ENCODE measurements around the gene SAMD1.
A peak's percentile ranks its signal among the peaks of the same experiment; 100 is the strongest.

Gene SAMD1

DNA sequence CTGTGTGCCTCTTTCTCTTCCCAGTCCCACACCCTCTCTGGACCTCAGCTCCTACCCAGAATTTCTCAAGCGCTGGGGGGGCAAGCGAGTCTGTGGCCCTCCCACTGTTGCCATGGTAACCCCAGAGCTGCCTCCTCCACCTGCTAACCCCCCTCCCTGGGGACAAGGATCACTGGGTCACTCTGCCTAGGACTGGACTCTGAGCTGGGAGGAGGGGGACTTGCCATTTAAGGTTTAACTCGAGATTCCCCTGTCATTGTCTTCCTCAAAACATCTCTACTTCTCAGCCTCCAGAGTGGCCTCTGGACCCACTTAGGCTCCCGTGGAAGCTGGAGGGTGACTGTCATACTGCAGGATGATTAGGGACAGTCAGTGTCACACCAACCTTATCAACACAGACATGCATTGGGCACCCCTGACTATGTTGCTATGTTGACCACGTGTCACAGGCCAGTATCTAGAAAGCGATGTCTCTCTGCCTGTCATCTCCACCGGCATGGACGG is 30.8 kb downstream of the SAMD1 start:
- TF ChIP-seq, protein P1, sequence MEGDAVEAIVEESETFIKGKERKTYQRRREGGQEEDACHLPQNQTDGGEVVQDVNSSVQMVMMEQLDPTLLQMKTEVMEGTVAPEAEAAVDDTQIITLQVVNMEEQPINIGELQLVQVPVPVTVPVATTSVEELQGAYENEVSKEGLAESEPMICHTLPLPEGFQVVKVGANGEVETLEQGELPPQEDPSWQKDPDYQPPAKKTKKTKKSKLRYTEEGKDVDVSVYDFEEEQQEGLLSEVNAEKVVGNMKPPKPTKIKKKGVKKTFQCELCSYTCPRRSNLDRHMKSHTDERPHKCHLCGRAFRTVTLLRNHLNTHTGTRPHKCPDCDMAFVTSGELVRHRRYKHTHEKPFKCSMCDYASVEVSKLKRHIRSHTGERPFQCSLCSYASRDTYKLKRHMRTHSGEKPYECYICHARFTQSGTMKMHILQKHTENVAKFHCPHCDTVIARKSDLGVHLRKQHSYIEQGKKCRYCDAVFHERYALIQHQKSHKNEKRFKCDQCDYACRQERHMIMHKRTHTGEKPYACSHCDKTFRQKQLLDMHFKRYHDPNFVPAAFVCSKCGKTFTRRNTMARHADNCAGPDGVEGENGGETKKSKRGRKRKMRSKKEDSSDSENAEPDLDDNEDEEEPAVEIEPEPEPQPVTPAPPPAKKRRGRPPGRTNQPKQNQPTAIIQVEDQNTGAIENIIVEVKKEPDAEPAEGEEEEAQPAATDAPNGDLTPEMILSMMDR (IDR thresholded peaks at IDR 0.05): no peak
- TF ChIP-seq ZFX (IDR thresholded peaks at IDR 0.05; ENCODE audit: borderline replicate concordance): no peak
- no peak overlapping the region for H3K27ac ChIP-seq

- TF ChIP-seq, protein P1 (IDR thresholded peaks at IDR 0.05): peak; percentile 93
- TF ChIP-seq ZFX (IDR thresholded peaks at IDR 0.05; ENCODE audit: borderline replicate concordance): no peak
- no peak overlapping the region for H3K27ac ChIP-seq
These were observed 31.5 kb downstream of the SAMD1 start for GRCh38 chr19:14059093-14059480.

DNA sequence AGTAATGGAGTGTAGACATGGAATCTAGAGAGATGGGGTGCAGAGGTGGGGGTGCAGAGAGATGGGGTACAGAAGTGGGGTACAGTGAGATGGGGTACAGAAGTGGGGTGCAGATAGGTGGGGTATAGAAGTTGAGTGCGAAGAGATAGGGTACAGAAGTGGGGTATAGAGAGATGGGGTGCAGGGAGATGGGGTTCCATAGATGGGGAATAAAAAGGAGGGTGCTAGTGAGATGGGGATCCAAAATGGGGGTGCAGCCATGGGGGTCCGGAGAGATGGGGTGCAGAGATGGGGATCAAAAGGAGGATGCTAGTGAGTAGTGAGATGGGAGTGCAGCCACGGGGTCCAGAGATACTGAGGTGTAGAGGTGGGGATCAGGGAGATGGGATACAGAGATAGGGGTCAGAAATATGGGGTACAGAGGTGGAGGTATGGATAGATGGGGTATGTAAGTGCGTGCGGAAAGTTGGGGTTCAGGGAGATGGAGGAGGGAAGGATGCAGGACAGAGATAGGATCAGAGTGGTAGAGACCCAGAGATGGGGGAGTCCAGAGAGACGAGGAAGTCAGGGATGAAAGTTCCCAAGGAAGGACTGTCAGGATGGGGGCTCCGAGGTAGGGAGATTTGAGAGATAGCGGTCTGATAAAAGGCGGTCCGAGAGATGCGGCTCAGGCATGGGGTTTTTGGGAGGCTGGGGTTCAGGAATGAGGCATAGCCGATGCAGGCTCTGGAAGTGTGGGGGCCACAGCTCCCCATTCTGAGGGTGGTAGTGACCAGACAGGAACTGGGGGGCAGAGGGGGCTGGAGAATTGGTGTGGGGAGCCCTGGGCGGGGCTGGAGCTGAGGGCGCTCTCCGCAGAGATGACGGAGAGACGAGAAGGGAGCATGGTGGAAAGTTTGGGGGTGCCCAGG is 32.1 kb downstream of the SAMD1 start:
- no peak overlapping the region for H3K27ac ChIP-seq
- TF ChIP-seq, protein P1 (IDR thresholded peaks at IDR 0.05): no peak
- TF ChIP-seq ZFX (IDR thresholded peaks at IDR 0.05; ENCODE audit: borderline replicate concordance): no peak

DNA sequence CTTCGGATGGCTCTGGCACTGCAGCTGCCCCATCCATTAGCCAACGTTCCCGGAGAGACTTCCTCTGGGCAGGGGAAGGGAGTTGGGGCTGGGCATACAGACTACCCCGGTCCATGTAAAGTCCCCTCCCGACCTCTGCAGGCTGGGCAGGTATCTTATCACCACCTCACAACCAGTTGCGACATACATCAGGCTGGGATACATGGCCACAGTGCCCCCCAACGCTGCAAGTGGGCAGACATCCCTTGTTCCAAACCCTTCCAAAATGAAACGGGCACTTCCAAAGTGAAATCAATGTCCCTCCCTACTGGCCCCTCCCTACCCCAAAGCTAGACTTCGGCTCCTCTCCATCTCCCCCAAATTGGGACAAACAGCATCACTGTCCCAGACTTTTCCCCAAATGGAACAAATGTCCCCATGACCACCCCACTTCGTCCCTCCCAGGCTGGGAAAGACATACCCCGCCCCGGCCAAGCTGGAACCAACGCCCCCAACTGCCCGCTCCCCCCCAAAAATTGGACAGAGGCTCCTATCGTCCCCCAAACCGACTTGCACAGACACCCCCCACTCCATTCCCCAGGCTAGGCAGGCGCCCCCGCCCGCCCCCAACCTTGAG is 33.7 kb downstream of the SAMD1 start:
- no peak overlapping the region for H3K27ac ChIP-seq
- TF ChIP-seq, protein P1 (IDR thresholded peaks at IDR 0.05): no peak
- TF ChIP-seq ZFX (IDR thresholded peaks at IDR 0.05; ENCODE audit: borderline replicate concordance): no peak

GRCh38 chr19:14056069-14056666 is 34.4 kb downstream of the SAMD1 start:
- no peak overlapping the region for H3K27ac ChIP-seq
- TF ChIP-seq ZFX (IDR thresholded peaks at IDR 0.05; ENCODE audit: borderline replicate concordance): no peak
- TF ChIP-seq, protein P1 (IDR thresholded peaks at IDR 0.05): no peak

DNA sequence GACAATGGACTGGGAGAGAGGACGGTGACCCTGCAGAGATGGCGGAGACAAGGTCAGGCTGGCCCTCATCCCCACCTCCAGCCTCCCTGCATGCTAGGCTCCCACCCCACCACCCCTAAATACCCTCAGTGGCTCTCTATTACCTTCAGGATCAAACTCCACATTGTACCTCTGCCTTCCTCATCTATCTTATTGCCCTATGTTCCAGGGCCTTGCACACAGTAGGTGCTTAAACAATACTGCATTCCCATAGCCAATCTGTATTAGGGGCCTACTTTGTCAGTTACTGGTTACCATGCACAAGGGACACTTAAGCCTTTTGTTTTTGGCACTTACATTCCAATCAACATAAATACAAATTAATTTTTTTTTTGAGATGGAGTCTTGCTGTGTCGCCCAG is 35.2 kb downstream of the SAMD1 start:
- H3K27ac ChIP-seq: no peak overlapping the region
- no peak for TF ChIP-seq ZFX (IDR thresholded peaks at IDR 0.05; ENCODE audit: borderline replicate concordance)
- TF ChIP-seq, protein P1 (IDR thresholded peaks at IDR 0.05): no peak
